GM23338 (cell line): Measurements from ENCODE around the gene IL10. TPM values are rescaled to one million over a fixed set of nuclear protein-coding genes. Genes with fewer than 3 reads are reported as not detected.

ENCODE experiments used
- ATAC-seq: fragments of 200-7000 bp; cut with Tn5 transposase; 3 replicates; pipeline ENCODE4 v1.9.1; 2020
- DNase-seq: peaks from one replicate; pipeline ENCODE4 v3.0.0-alpha.2; 2015; ENCODE audit warnings: low spot score
- H2AFZ ChIP-seq: fragments of 200-600 bp; sonication (generic); 2 replicates; pipeline ENCODE4 v1.8.0; 2016; ENCODE audit warnings: antibody characterized with exemption, mild to moderate bottlenecking, moderate library complexity
- H3F3A ChIP-seq: fragments of 200-600 bp; sonication (generic); replicated peaks from 2 replicates; pipeline ENCODE4 v1.8.0; 2017; ENCODE audit warnings: antibody characterized with exemption, mixed run types, low read depth
- H3K27ac ChIP-seq: fragments of 200-600 bp; sonication (generic); 2 replicates; pipeline ENCODE4 v1.6.1; 2016; ENCODE audit warnings: low read depth
- H3K27me3 ChIP-seq: fragments of 200-600 bp; sonication (generic); 2 replicates; pipeline ENCODE4 v1.8.0; 2016; ENCODE audit warnings: mild to moderate bottlenecking, mixed run types, moderate library complexity; ENCODE audit not compliant: insufficient read depth
- H3K36me3 ChIP-seq: fragments of 200-600 bp; sonication (generic); 2 replicates; pipeline ENCODE4 v1.8.0; 2016; ENCODE audit warnings: mild to moderate bottlenecking; ENCODE audit not compliant: insufficient read depth
- H3K4me1 ChIP-seq: fragments of 200-600 bp; sonication (generic); 2 replicates; pipeline ENCODE4 v1.8.0; 2016; ENCODE audit warnings: mild to moderate bottlenecking, moderate library complexity; ENCODE audit not compliant: insufficient read depth
- H3K4me2 ChIP-seq: fragments of 200-600 bp; sonication (generic); 2 replicates; pipeline ENCODE4 v1.7.1; 2017; ENCODE audit warnings: mixed run types
- H3K4me3 ChIP-seq: fragments of 200-600 bp; sonication (generic); 2 replicates; pipeline ENCODE4 v1.6.1; 2016; ENCODE audit warnings: mixed run types
- H3K79me2 ChIP-seq: fragments of 200-600 bp; sonication (generic); replicated peaks from 2 replicates; pipeline ENCODE4 v1.8.0; 2017; ENCODE audit warnings: mild to moderate bottlenecking; ENCODE audit not compliant: insufficient read depth
- H3K9me2 ChIP-seq: fragments of 200-600 bp; sonication (generic); 2 replicates; pipeline ENCODE4 v1.8.0; 2017; ENCODE audit not compliant: insufficient read depth
- H4K20me1 ChIP-seq: fragments of 200-600 bp; sonication (generic); replicated peaks from 2 replicates; pipeline ENCODE4 v1.8.0; 2017; ENCODE audit warnings: mild to moderate bottlenecking; ENCODE audit not compliant: insufficient read depth
- H3K27ac Mint-ChIP-seq: 2 replicates; pipeline ENCODE4 v1.8.0; 2020; ENCODE audit warnings: inconsistent platforms, mild to moderate bottlenecking, moderate library complexity, mixed read lengths
- H3K27me3 Mint-ChIP-seq: 3 replicates; pipeline ENCODE4 v1.8.0; 2022; ENCODE audit warnings: low read depth, mild to moderate bottlenecking, moderate library complexity, mixed read lengths, inconsistent platforms; ENCODE audit not compliant: insufficient read depth, poor library complexity
- H3K36me3 Mint-ChIP-seq: 3 replicates; pipeline ENCODE4 v1.8.0; 2021; ENCODE audit warnings: low read depth, mild to moderate bottlenecking, inconsistent platforms, moderate library complexity, mixed read lengths
- H3K4me1 Mint-ChIP-seq: 3 replicates; pipeline ENCODE4 v1.8.0; 2020; ENCODE audit warnings: mild to moderate bottlenecking, inconsistent platforms, mixed read lengths
- H3K4me3 Mint-ChIP-seq: 3 replicates; pipeline ENCODE4 v1.8.0; 2021; ENCODE audit warnings: moderate library complexity, mild to moderate bottlenecking, inconsistent platforms, mixed read lengths
- H3K9me3 Mint-ChIP-seq: 3 replicates; pipeline ENCODE4 v1.8.0; 2020; ENCODE audit warnings: moderate library complexity, mild to moderate bottlenecking, inconsistent platforms, mixed read lengths
- CREB1 ChIP-seq: fragments of 250-450 bp; sonication (Bioruptor Pico); IDR thresholded peaks from 2 replicates; pipeline ENCODE4 v1.5.0; 2020; ENCODE audit warnings: low read depth, mild to moderate bottlenecking, moderate library complexity
- CTCF ChIP-seq, 2 experiments: fragments of 200-600 bp in 1 of 2; sonication (generic) in 1 of 2; conservative IDR thresholded peaks; 2 replicates each; pipeline versions ENCODE4 v1.5.1 to v1.6.1; 2016 to 2017; ENCODE audit warnings: antibody characterized with exemption in 2 of 2, low read depth in 2 of 2, mild to moderate bottlenecking in 2 of 2, moderate library complexity in 1 of 2
- ETS1 ChIP-seq: IDR thresholded peaks from 2 replicates; pipeline ENCODE4 v1.6.1; 2016; ENCODE audit warnings: antibody characterized with exemption
- EZH2 ChIP-seq: fragments of 200-600 bp; sonication (generic); IDR thresholded peaks from one replicate; pipeline ENCODE4 v1.8.0; 2017; ENCODE audit warnings: antibody characterized with exemption, mild to moderate bottlenecking, low read depth; ENCODE audit not compliant: unreplicated experiment
- EZH2phosphoT487 ChIP-seq: fragments of 200-600 bp; sonication (generic); IDR thresholded peaks from one replicate; pipeline ENCODE4 v1.8.1; 2018; ENCODE audit warnings: antibody characterized with exemption; ENCODE audit not compliant: unreplicated experiment
- JUNB ChIP-seq: IDR thresholded peaks from one replicate; pipeline ENCODE4 v1.6.1; 2016; ENCODE audit warnings: antibody characterized with exemption; ENCODE audit not compliant: unreplicated experiment
- NANOG ChIP-seq: IDR thresholded peaks from 2 replicates; pipeline ENCODE4 v1.6.1; 2016; ENCODE audit warnings: antibody characterized with exemption, borderline replicate concordance
- POLR2AphosphoS5 ChIP-seq: IDR thresholded peaks from 2 replicates; pipeline ENCODE4 v1.6.1; 2016; ENCODE audit warnings: antibody characterized with exemption, low read depth
- REST ChIP-seq: IDR thresholded peaks from one replicate; pipeline ENCODE4 v1.6.1; 2018; ENCODE audit warnings: antibody characterized with exemption; ENCODE audit not compliant: unreplicated experiment
- STAT1 ChIP-seq: IDR thresholded peaks from one replicate; pipeline ENCODE4 v1.6.1; 2016; ENCODE audit warnings: antibody characterized with exemption; ENCODE audit not compliant: unreplicated experiment
- ZNF114 ChIP-seq: fragments of 250-450 bp; sonication (Bioruptor Pico); IDR thresholded peaks from 2 replicates; pipeline ENCODE4 v1.5.0; 2020; ENCODE audit warnings: mild to moderate bottlenecking, moderate library complexity
- ZNF331 ChIP-seq: fragments of 250-450 bp; sonication (Bioruptor Pico); IDR thresholded peaks from 2 replicates; pipeline ENCODE4 v1.5.0; 2020; ENCODE audit warnings: low read depth, mild to moderate bottlenecking, moderate library complexity
- polyA plus RNA-seq: library from polyadenylated mRNA; unstranded; fragments of >200 nt; fragmentation: Nextera tagmentation; extraction: Ambion mirVana; gene quantifications from 2 replicates; pipeline ENCODE4 v1.2.1, GENCODE V29; 2016
- total RNA-seq: library from RNA; depleted of rRNA; stranded (reverse); fragments of >200 nt; shearing (Covaris generic); gene quantifications from 2 replicates; pipeline ENCODE4 v1.2.3, GENCODE V29; 2014
- TF ChIP-seq, protein P1 (sequence below): fragments of 250-450 bp; sonication (Bioruptor Pico); IDR thresholded peaks from 2 replicates; pipeline ENCODE4 v1.5.0; 2020; ENCODE audit warnings: mild to moderate bottlenecking, moderate library complexity

IL10 gene
- total and polyA plus RNA-seq, 2 experiments from 2014 or later = not detected

- no peak overlapping the region for H3K4me3 ChIP-seq
- Mint-ChIP-seq H3K4me3 (no peak overlapping the region), H3K36me3 (no peaks in the 10 kb centered on the region), H3K27me3 (peaks cover 2% of the 10 kb centered on the region), H3K9me3 (no peaks in the 10 kb centered on the region), H3K4me1 (peaks cover 2% of the 10 kb centered on the region; the same call in 1 of the 3 replicates), H3K27ac (no peak overlapping the region)
- no peak overlapping the region for H3K4me2 ChIP-seq
- no peaks in the 10 kb centered on the region for H3K79me2 ChIP-seq
- no peaks in the 10 kb centered on the region for H3K9me2 ChIP-seq
- no peak overlapping the region for H2AFZ ChIP-seq
- DNase-seq = no peak
- peaks cover 5% of the 10 kb centered on the region; the same call in 1 of the 2 replicates for H4K20me1 ChIP-seq
- TF ChIP-seq STAT1 = no peak
- TF ChIP-seq NANOG = no peak
- TF ChIP-seq ZNF114 = no peak
- no peak for TF ChIP-seq CTCF (conservative IDR thresholded peaks at IDR 0.05; ENCODE audit: low read depth in 2 of 2)
- no peak for TF ChIP-seq ZNF331 (CRISPR knock-in tag)
- TF ChIP-seq, protein P1, sequence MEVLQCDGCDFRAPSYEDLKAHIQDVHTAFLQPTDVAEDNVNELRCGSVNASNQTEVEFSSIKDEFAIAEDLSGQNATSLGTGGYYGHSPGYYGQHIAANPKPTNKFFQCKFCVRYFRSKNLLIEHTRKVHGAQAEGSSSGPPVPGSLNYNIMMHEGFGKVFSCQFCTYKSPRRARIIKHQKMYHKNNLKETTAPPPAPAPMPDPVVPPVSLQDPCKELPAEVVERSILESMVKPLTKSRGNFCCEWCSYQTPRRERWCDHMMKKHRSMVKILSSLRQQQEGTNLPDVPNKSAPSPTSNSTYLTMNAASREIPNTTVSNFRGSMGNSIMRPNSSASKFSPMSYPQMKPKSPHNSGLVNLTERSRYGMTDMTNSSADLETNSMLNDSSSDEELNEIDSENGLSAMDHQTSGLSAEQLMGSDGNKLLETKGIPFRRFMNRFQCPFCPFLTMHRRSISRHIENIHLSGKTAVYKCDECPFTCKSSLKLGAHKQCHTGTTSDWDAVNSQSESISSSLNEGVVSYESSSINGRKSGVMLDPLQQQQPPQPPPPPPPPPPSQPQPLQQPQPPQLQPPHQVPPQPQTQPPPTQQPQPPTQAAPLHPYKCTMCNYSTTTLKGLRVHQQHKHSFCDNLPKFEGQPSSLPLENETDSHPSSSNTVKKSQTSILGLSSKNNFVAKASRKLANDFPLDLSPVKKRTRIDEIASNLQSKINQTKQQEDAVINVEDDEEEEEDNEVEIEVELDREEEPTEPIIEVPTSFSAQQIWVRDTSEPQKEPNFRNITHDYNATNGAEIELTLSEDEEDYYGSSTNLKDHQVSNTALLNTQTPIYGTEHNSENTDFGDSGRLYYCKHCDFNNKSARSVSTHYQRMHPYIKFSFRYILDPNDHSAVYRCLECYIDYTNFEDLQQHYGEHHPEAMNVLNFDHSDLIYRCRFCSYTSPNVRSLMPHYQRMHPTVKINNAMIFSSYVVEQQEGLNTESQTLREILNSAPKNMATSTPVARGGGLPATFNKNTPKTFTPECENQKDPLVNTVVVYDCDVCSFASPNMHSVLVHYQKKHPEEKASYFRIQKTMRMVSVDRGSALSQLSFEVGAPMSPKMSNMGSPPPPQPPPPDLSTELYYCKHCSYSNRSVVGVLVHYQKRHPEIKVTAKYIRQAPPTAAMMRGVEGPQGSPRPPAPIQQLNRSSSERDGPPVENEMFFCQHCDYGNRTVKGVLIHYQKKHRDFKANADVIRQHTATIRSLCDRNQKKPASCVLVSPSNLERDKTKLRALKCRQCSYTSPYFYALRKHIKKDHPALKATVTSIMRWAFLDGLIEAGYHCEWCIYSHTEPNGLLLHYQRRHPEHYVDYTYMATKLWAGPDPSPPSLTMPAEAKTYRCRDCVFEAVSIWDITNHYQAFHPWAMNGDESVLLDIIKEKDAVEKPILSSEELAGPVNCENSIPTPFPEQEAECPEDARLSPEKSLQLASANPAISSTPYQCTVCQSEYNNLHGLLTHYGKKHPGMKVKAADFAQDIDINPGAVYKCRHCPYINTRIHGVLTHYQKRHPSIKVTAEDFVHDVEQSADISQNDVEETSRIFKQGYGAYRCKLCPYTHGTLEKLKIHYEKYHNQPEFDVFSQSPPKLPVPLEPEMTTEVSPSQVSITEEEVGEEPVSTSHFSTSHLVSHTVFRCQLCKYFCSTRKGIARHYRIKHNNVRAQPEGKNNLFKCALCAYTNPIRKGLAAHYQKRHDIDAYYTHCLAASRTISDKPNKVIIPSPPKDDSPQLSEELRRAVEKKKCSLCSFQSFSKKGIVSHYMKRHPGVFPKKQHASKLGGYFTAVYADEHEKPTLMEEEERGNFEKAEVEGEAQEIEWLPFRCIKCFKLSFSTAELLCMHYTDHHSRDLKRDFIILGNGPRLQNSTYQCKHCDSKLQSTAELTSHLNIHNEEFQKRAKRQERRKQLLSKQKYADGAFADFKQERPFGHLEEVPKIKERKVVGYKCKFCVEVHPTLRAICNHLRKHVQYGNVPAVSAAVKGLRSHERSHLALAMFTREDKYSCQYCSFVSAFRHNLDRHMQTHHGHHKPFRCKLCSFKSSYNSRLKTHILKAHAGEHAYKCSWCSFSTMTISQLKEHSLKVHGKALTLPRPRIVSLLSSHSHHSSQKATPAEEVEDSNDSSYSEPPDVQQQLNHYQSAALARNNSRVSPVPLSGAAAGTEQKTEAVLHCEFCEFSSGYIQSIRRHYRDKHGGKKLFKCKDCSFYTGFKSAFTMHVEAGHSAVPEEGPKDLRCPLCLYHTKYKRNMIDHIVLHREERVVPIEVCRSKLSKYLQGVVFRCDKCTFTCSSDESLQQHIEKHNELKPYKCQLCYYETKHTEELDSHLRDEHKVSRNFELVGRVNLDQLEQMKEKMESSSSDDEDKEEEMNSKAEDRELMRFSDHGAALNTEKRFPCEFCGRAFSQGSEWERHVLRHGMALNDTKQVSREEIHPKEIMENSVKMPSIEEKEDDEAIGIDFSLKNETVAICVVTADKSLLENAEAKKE (CRISPR knock-in tag) = no peak
- TF ChIP-seq POLR2AphosphoS5 = no peak
- no peak for TF ChIP-seq JUNB
- TF ChIP-seq CREB1 (CRISPR knock-in tag) = no peak
- TF ChIP-seq REST = no peak
- TF ChIP-seq EZH2 = no peak
- TF ChIP-seq ETS1 = no peak
- no peak for TF ChIP-seq EZH2phosphoT487
- H3K27ac ChIP-seq = no peak overlapping the region
- no peaks in the 10 kb centered on the region for H3F3A ChIP-seq
- peaks cover 6% of the 10 kb centered on the region; the same call in 1 of the 2 replicates for H3K27me3 ChIP-seq
- no peaks in the 10 kb centered on the region for H3K4me1 ChIP-seq
- H3K36me3 ChIP-seq = no peaks in the 10 kb centered on the region
- ATAC-seq = no peak
These were observed 27.6 kb downstream of the IL10 start for GRCh38 chr1:206744683-206745082.
